Loucy (cell line): Measurements from ENCODE around the gene B9D2.

Source experiments
- H2AFZ ChIP-seq: fragments of 200-600 bp; sonication (generic); 2 replicates; pipeline ENCODE4 v1.6.0; 2016; ENCODE audit warnings: antibody characterized with exemption, mild to moderate bottlenecking, low read length, moderate library complexity
- H3F3A ChIP-seq: fragments of 200-600 bp; 2 replicates; pipeline ENCODE4 v1.6.0; 2016; ENCODE audit warnings: antibody characterized with exemption, low read depth, mild to moderate bottlenecking
- H3K27me3 ChIP-seq: fragments of 200-600 bp; sonication (generic); 2 replicates; pipeline ENCODE4 v1.6.1; 2014; ENCODE audit warnings: low read length, mild to moderate bottlenecking; ENCODE audit not compliant: insufficient read depth, poor library complexity, severe bottlenecking
- H3K36me3 ChIP-seq: fragments of 200-600 bp; sonication (generic); 2 replicates; pipeline ENCODE4 v1.6.1; 2016; ENCODE audit warnings: low read length; ENCODE audit not compliant: insufficient read depth
- H3K4me1 ChIP-seq: fragments of 200-600 bp; sonication (generic); 2 replicates; pipeline ENCODE4 v1.5.1; 2014; ENCODE audit warnings: low read length, mild to moderate bottlenecking; ENCODE audit not compliant: insufficient read depth, poor library complexity, severe bottlenecking
- H3K4me2 ChIP-seq: fragments of 200-600 bp; sonication (generic); 2 replicates; pipeline ENCODE4 v1.6.0; 2014; ENCODE audit warnings: antibody characterized with exemption, low read length, low read depth, mild to moderate bottlenecking; ENCODE audit not compliant: poor library complexity, severe bottlenecking
- H3K4me3 ChIP-seq: fragments of 200-600 bp; sonication (generic); 2 replicates; pipeline ENCODE4 v1.5.1; 2014; ENCODE audit warnings: low read length, mild to moderate bottlenecking, mixed read lengths; ENCODE audit not compliant: poor library complexity, severe bottlenecking
- H3K79me2 ChIP-seq: fragments of 200-600 bp; sonication (generic); 2 replicates; pipeline ENCODE4 v1.6.1; 2014; ENCODE audit warnings: low read length; ENCODE audit not compliant: insufficient read depth
- H3K9ac ChIP-seq: fragments of 200-600 bp; sonication (generic); 2 replicates; pipeline ENCODE4 v1.6.0; 2014; ENCODE audit warnings: mild to moderate bottlenecking, low read depth, low read length, moderate library complexity; ENCODE audit not compliant: poor library complexity, severe bottlenecking
- H3K9me2 ChIP-seq: fragments of 200-600 bp; sonication (generic); replicated peaks from 2 replicates; pipeline ENCODE4 v1.6.1; 2016; ENCODE audit warnings: low read depth, low read length, mixed read lengths
- H3K9me3 ChIP-seq: fragments of 200-600 bp; sonication (generic); 2 replicates; pipeline ENCODE4 v1.6.1; 2014; ENCODE audit warnings: mild to moderate bottlenecking, antibody characterized with exemption, low read length, low read depth; ENCODE audit not compliant: insufficient read depth
- H4K20me1 ChIP-seq: fragments of 200-600 bp; sonication (generic); 2 replicates; pipeline ENCODE4 v1.6.0; 2014; ENCODE audit warnings: antibody characterized with exemption, low read length, mild to moderate bottlenecking; ENCODE audit not compliant: insufficient read depth, poor library complexity, severe bottlenecking
- EZH2phosphoT487 ChIP-seq: fragments of 200-600 bp; IDR thresholded peaks from 2 replicates; pipeline ENCODE4 v1.6.1; 2018; ENCODE audit warnings: antibody characterized with exemption, mild to moderate bottlenecking, moderate library complexity, borderline replicate concordance
- TF ChIP-seq, protein P1 (sequence below): fragments of 200-600 bp; sonication (generic); conservative IDR thresholded peaks from 2 replicates; pipeline ENCODE4 v1.5.1; 2014; ENCODE audit warnings: mild to moderate bottlenecking, antibody characterized with exemption, low read length

Gene B9D2

GRCh38 chr19:41369769-41370168 lies 5.8 kb upstream of the B9D2 start:
- no peak overlapping the region for H3K9ac ChIP-seq
- no peak overlapping the region for H3K4me2 ChIP-seq
- H3K9me2 ChIP-seq, result no peaks in the 10 kb centered on the region
- no peaks in the 10 kb centered on the region for H3K27me3 ChIP-seq
- H3K4me1 ChIP-seq, result peaks cover 4% of the 10 kb centered on the region
- H4K20me1 ChIP-seq, result no peaks in the 10 kb centered on the region
- H3K4me3 ChIP-seq, result no peak overlapping the region
- H3K36me3 ChIP-seq, result no peaks in the 10 kb centered on the region
- no peak overlapping the region for H2AFZ ChIP-seq
- no peaks in the 10 kb centered on the region for H3F3A ChIP-seq
- no peaks in the 10 kb centered on the region for H3K9me3 ChIP-seq
- peaks cover 16% of the 10 kb centered on the region for H3K79me2 ChIP-seq
- no peak for TF ChIP-seq EZH2phosphoT487
- TF ChIP-seq, protein P1, sequence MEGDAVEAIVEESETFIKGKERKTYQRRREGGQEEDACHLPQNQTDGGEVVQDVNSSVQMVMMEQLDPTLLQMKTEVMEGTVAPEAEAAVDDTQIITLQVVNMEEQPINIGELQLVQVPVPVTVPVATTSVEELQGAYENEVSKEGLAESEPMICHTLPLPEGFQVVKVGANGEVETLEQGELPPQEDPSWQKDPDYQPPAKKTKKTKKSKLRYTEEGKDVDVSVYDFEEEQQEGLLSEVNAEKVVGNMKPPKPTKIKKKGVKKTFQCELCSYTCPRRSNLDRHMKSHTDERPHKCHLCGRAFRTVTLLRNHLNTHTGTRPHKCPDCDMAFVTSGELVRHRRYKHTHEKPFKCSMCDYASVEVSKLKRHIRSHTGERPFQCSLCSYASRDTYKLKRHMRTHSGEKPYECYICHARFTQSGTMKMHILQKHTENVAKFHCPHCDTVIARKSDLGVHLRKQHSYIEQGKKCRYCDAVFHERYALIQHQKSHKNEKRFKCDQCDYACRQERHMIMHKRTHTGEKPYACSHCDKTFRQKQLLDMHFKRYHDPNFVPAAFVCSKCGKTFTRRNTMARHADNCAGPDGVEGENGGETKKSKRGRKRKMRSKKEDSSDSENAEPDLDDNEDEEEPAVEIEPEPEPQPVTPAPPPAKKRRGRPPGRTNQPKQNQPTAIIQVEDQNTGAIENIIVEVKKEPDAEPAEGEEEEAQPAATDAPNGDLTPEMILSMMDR, result no peak

GRCh38 chr19:41367848-41368301 lies 3.9 kb upstream of the B9D2 start:
- no peak overlapping the region for H3K9ac ChIP-seq
- no peak overlapping the region for H2AFZ ChIP-seq
- no peaks in the 10 kb centered on the region for H3K9me2 ChIP-seq
- H4K20me1 ChIP-seq, result no peaks in the 10 kb centered on the region
- H3K4me2 ChIP-seq, result no peak overlapping the region
- no peaks in the 10 kb centered on the region for H3K27me3 ChIP-seq
- TF ChIP-seq, protein P1, result no peak
- TF ChIP-seq EZH2phosphoT487, result no peak
- H3K4me1 ChIP-seq, result peaks cover 15% of the 10 kb centered on the region
- no peaks in the 10 kb centered on the region for H3K9me3 ChIP-seq
- H3K4me3 ChIP-seq, result no peak overlapping the region
- no peaks in the 10 kb centered on the region for H3K36me3 ChIP-seq
- H3F3A ChIP-seq, result no peaks in the 10 kb centered on the region
- peaks cover 21% of the 10 kb centered on the region for H3K79me2 ChIP-seq

DNA sequence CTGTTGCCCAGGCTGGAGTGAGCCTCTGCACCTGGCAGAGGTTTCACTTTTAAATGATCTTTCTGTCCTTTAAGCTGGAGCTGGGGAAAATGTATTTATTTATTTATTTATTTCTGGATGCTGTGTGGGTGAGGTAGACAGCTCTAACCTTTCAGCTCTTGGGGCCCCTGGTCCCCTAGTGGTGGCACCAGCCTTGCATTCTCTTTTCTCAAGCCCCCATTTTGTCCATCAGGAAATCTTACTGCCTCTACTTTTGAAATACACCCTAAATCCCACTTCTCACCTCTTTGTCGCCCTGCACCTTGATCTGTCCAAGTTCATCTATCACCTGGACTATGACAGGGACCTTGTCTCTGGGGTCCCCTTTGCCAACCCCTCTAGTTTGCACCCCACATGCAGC lies 2.1 kb upstream of the B9D2 start:
- peak overlapping the region; percentile 4 for H3K4me2 ChIP-seq
- no peak overlapping the region for H3K9ac ChIP-seq
- H3K79me2 ChIP-seq, result peaks cover 21% of the 10 kb centered on the region

More for the DNA sequence above, 2.1 kb upstream of the B9D2 start:
- TF ChIP-seq EZH2phosphoT487, result no peak
- TF ChIP-seq, protein P1, result peak; percentile 49; the same call in 1 of the 2 replicates
- no peaks in the 10 kb centered on the region for H3K27me3 ChIP-seq
- no peaks in the 10 kb centered on the region for H3K9me3 ChIP-seq
- H3K9me2 ChIP-seq, result no peaks in the 10 kb centered on the region
- no peak overlapping the region for H3K4me3 ChIP-seq
- H2AFZ ChIP-seq, result no peak overlapping the region
- no peaks in the 10 kb centered on the region for H3F3A ChIP-seq
- no peaks in the 10 kb centered on the region for H4K20me1 ChIP-seq
- H3K4me1 ChIP-seq, result peaks cover 18% of the 10 kb centered on the region
- H3K36me3 ChIP-seq, result no peaks in the 10 kb centered on the region
